ENCODE measurements around the gene ENOX2.

Gene ENOX2

GRCh38 chrX:130636277-130636676 lies 266.7 kb downstream of the ENOX2 start:
- ATAC-seq = no peak
- Mint-ChIP-seq H3K27me3 (no peaks in the 10 kb centered on the region), H3K27ac (no peak overlapping the region), H3K36me3 (peaks cover 21% of the 10 kb centered on the region), H3K4me1 (no peaks in the 10 kb centered on the region), H3K9me3 (no peaks in the 10 kb centered on the region), H3K4me3 (no peak overlapping the region)

GRCh38 chrX:130631011-130631410 lies 272.0 kb downstream of the ENOX2 start:
- no peaks in the 10 kb centered on the region for H3K9me3 Mint-ChIP-seq
- peaks cover 29% of the 10 kb centered on the region for H3K36me3 Mint-ChIP-seq
- H3K4me1 Mint-ChIP-seq = no peaks in the 10 kb centered on the region
- H3K27ac Mint-ChIP-seq = no peak overlapping the region
- no peak for ATAC-seq
- H3K27me3 Mint-ChIP-seq = no peaks in the 10 kb centered on the region
- H3K4me3 Mint-ChIP-seq = no peak overlapping the region

GRCh38 chrX:130628516-130628915 lies 274.5 kb downstream of the ENOX2 start:
- H3K36me3 Mint-ChIP-seq = peaks cover 38% of the 10 kb centered on the region
- H3K9me3 Mint-ChIP-seq = no peaks in the 10 kb centered on the region
- no peak for ATAC-seq
- no peaks in the 10 kb centered on the region for H3K4me1 Mint-ChIP-seq
- H3K4me3 Mint-ChIP-seq = no peak overlapping the region
- no peaks in the 10 kb centered on the region for H3K27me3 Mint-ChIP-seq
- no peak overlapping the region for H3K27ac Mint-ChIP-seq

GRCh38 chrX:130626521-130626920 lies 276.5 kb downstream of the ENOX2 start:
- no peaks in the 10 kb centered on the region for H3K27me3 Mint-ChIP-seq
- no peaks in the 10 kb centered on the region for H3K4me1 Mint-ChIP-seq
- peaks cover 24% of the 10 kb centered on the region for H3K36me3 Mint-ChIP-seq
- H3K4me3 Mint-ChIP-seq = no peak overlapping the region
- H3K27ac Mint-ChIP-seq = no peak overlapping the region
- ATAC-seq = no peak
- no peaks in the 10 kb centered on the region for H3K9me3 Mint-ChIP-seq

GRCh38 chrX:130625386-130625785 lies 277.6 kb downstream of the ENOX2 start:
- Mint-ChIP-seq H3K9me3 (no peaks in the 10 kb centered on the region), H3K27me3 (no peaks in the 10 kb centered on the region), H3K4me1 (no peaks in the 10 kb centered on the region)

GRCh38 chrX:130623518-130623917 lies 279.5 kb downstream of the ENOX2 start:
- Mint-ChIP-seq H3K9me3 (no peaks in the 10 kb centered on the region), H3K4me3 (no peak overlapping the region), H3K27ac (no peak overlapping the region), H3K27me3 (no peaks in the 10 kb centered on the region), H3K4me1 (no peaks in the 10 kb centered on the region), H3K36me3 (peaks cover 18% of the 10 kb centered on the region)
- no peak for ATAC-seq

More at GRCh38 chrX:130625386-130625785, 277.6 kb downstream of the ENOX2 start:
- H3K36me3 Mint-ChIP-seq = peaks cover 24% of the 10 kb centered on the region
- H3K4me3 Mint-ChIP-seq = no peak overlapping the region
- ATAC-seq = no peak
- H3K27ac Mint-ChIP-seq = no peak overlapping the region

GRCh38 chrX:130615941-130616340 lies 287.1 kb downstream of the ENOX2 start:
- peaks cover 2% of the 10 kb centered on the region for H3K9me3 Mint-ChIP-seq
- no peaks in the 10 kb centered on the region for H3K27me3 Mint-ChIP-seq
- H3K27ac Mint-ChIP-seq = no peak overlapping the region
- no peak overlapping the region for H3K4me3 Mint-ChIP-seq
- no peak for ATAC-seq
- H3K4me1 Mint-ChIP-seq = no peaks in the 10 kb centered on the region
- no peaks in the 10 kb centered on the region for H3K36me3 Mint-ChIP-seq

GRCh38 chrX:130607431-130607830 lies 295.6 kb downstream of the ENOX2 start:
- Mint-ChIP-seq H3K36me3 (no peaks in the 10 kb centered on the region), H3K9me3 (peaks cover 2% of the 10 kb centered on the region), H3K4me3 (no peak overlapping the region), H3K27me3 (no peaks in the 10 kb centered on the region), H3K27ac (no peak overlapping the region), H3K4me1 (no peaks in the 10 kb centered on the region)
- ATAC-seq = no peak

- Mint-ChIP-seq H3K9me3 (no peaks in the 10 kb centered on the region), H3K27ac (no peak overlapping the region), H3K27me3 (no peaks in the 10 kb centered on the region), H3K4me1 (no peaks in the 10 kb centered on the region), H3K4me3 (no peak overlapping the region), H3K36me3 (no peaks in the 10 kb centered on the region)
- no peak for ATAC-seq
Measured at GRCh38 chrX:130606425-130606824, 296.6 kb downstream of the ENOX2 start.

- ATAC-seq = no peak
- Mint-ChIP-seq H3K36me3 (no peaks in the 10 kb centered on the region), H3K27ac (no peak overlapping the region), H3K4me1 (no peaks in the 10 kb centered on the region), H3K9me3 (no peaks in the 10 kb centered on the region), H3K27me3 (no peaks in the 10 kb centered on the region), H3K4me3 (no peak overlapping the region)
Measured at GRCh38 chrX:130604882-130605281, 298.1 kb downstream of the ENOX2 start.

- Mint-ChIP-seq H3K27me3 (peaks cover 6% of the 10 kb centered on the region), H3K27ac (no peak overlapping the region), H3K9me3 (no peaks in the 10 kb centered on the region), H3K36me3 (no peaks in the 10 kb centered on the region), H3K4me1 (no peaks in the 10 kb centered on the region), H3K4me3 (no peak overlapping the region)
- no peak for ATAC-seq
Measured at GRCh38 chrX:130594453-130594916, 308.5 kb downstream of the ENOX2 start.

GRCh38 chrX:130593911-130594310 lies 309.1 kb downstream of the ENOX2 start:
- Mint-ChIP-seq H3K27ac (no peak overlapping the region), H3K27me3 (peaks cover 6% of the 10 kb centered on the region), H3K9me3 (no peaks in the 10 kb centered on the region), H3K36me3 (no peaks in the 10 kb centered on the region), H3K4me3 (no peak overlapping the region), H3K4me1 (no peaks in the 10 kb centered on the region)
- no peak for ATAC-seq

GRCh38 chrX:130592204-130592603 lies 310.8 kb downstream of the ENOX2 start:
- Mint-ChIP-seq H3K36me3 (no peaks in the 10 kb centered on the region), H3K4me1 (no peaks in the 10 kb centered on the region), H3K4me3 (no peak overlapping the region), H3K9me3 (no peaks in the 10 kb centered on the region), H3K27ac (no peak overlapping the region), H3K27me3 (peaks cover 6% of the 10 kb centered on the region)
- ATAC-seq = no peak

- peaks cover 9% of the 10 kb centered on the region for H3K27me3 Mint-ChIP-seq
- ATAC-seq = no peak
- no peaks in the 10 kb centered on the region for H3K36me3 Mint-ChIP-seq
- no peaks in the 10 kb centered on the region for H3K4me1 Mint-ChIP-seq
- no peak overlapping the region for H3K4me3 Mint-ChIP-seq
- H3K9me3 Mint-ChIP-seq = no peaks in the 10 kb centered on the region
- no peak overlapping the region for H3K27ac Mint-ChIP-seq
Measured at GRCh38 chrX:130578906-130579305, 324.1 kb downstream of the ENOX2 start.

GRCh38 chrX:130577431-130577830 lies 325.6 kb downstream of the ENOX2 start:
- Mint-ChIP-seq H3K36me3 (no peaks in the 10 kb centered on the region), H3K27ac (no peak overlapping the region), H3K4me1 (no peaks in the 10 kb centered on the region), H3K9me3 (no peaks in the 10 kb centered on the region), H3K4me3 (no peak overlapping the region), H3K27me3 (peaks cover 9% of the 10 kb centered on the region)
- ATAC-seq = no peak

- ATAC-seq = no peak
- Mint-ChIP-seq H3K27ac (no peak overlapping the region), H3K4me3 (no peak overlapping the region), H3K9me3 (no peaks in the 10 kb centered on the region), H3K27me3 (peaks cover 2% of the 10 kb centered on the region), H3K4me1 (no peaks in the 10 kb centered on the region), H3K36me3 (no peaks in the 10 kb centered on the region)
Measured at GRCh38 chrX:130575831-130576389, 327.1 kb downstream of the ENOX2 start.
